Ishikawa (cell line): ENCODE data around the gene PDE4D.

Experiments
- CEBPB ChIP-seq: IDR thresholded peaks from 2 replicates; pipeline ENCODE4 v1.6.1; 2012
- CREB1 ChIP-seq: IDR thresholded peaks from 2 replicates; pipeline ENCODE4 v1.6.1; 2012; ENCODE audit warnings: low read depth
- EGR1 ChIP-seq: IDR thresholded peaks from 2 replicates; pipeline ENCODE4 v1.6.1; 2012
- EP300 ChIP-seq: IDR thresholded peaks from 2 replicates; pipeline ENCODE4 v1.6.1; 2012; ENCODE audit warnings: borderline replicate concordance
- FOXM1 ChIP-seq: IDR thresholded peaks from 2 replicates; pipeline ENCODE4 v1.6.1; 2012; ENCODE audit warnings: low read depth, borderline replicate concordance
- MAX ChIP-seq: IDR thresholded peaks from 2 replicates; pipeline ENCODE4 v1.6.1; 2012
- NFIC ChIP-seq: IDR thresholded peaks from 2 replicates; pipeline ENCODE4 v1.6.1; 2012
- RAD21 ChIP-seq: IDR thresholded peaks from 2 replicates; pipeline ENCODE4 v1.6.1; 2012; ENCODE audit warnings: low read depth
- REST ChIP-seq: IDR thresholded peaks from 2 replicates; pipeline ENCODE4 v1.6.1; 2012; ENCODE audit warnings: low read depth, mild to moderate bottlenecking
- TAF1 ChIP-seq: IDR thresholded peaks from 2 replicates; pipeline ENCODE4 v1.6.1; 2012; ENCODE audit warnings: low read depth, mild to moderate bottlenecking
- TCF12 ChIP-seq: IDR thresholded peaks from 2 replicates; pipeline ENCODE4 v1.6.1; 2012; ENCODE audit warnings: low read depth
- TEAD4 ChIP-seq: IDR thresholded peaks from 2 replicates; pipeline ENCODE4 v1.6.1; 2012
- USF1 ChIP-seq: IDR thresholded peaks from 2 replicates; pipeline ENCODE4 v1.6.1; 2012
- YY1 ChIP-seq: IDR thresholded peaks from 2 replicates; pipeline ENCODE4 v1.6.1; 2012; ENCODE audit warnings: low read depth
- ZBTB7A ChIP-seq: IDR thresholded peaks from 2 replicates; pipeline ENCODE4 v1.6.1; 2012; ENCODE audit warnings: low read depth

Gene PDE4D

GRCh38 chr5:59333416-59333815 is 560.1 kb downstream of the PDE4D start:
- TF ChIP-seq YY1 (no peak), CEBPB (no peak), FOXM1 (no peak), REST (no peak), EGR1 (no peak), EP300 (no peak), NFIC (no peak), ZBTB7A (no peak), TEAD4 (no peak), TCF12 (no peak), CREB1 (no peak), USF1 (no peak), RAD21 (no peak), MAX (no peak), TAF1 (no peak)

- TF ChIP-seq FOXM1 (no peak), EGR1 (no peak), TCF12 (no peak), ZBTB7A (no peak), USF1 (no peak), CEBPB (no peak), RAD21 (no peak), TAF1 (no peak), CREB1 (no peak), YY1 (no peak), EP300 (no peak), NFIC (no peak), MAX (no peak), REST (no peak), TEAD4 (no peak)
These were observed 561.1 kb downstream of the PDE4D start for GRCh38 chr5:59332236-59332973.

GRCh38 chr5:59330680-59331079 is 562.8 kb downstream of the PDE4D start:
- TF ChIP-seq TEAD4 (no peak), USF1 (no peak), NFIC (no peak), TCF12 (no peak), EP300 (no peak), EGR1 (no peak), FOXM1 (no peak), TAF1 (no peak), ZBTB7A (no peak), YY1 (no peak), MAX (no peak)

GRCh38 chr5:59328709-59329296 is 564.7 kb downstream of the PDE4D start:
- TF ChIP-seq EP300 (no peak), NFIC (peak; percentile 39; the same call in 1 of the 2 replicates)

GRCh38 chr5:59327191-59327980 is 566.1 kb downstream of the PDE4D start:
- TF ChIP-seq EGR1 = no peak
- TF ChIP-seq YY1 = no peak
- TF ChIP-seq TEAD4 = no peak
- no peak for TF ChIP-seq REST
- TF ChIP-seq FOXM1 = no peak
- no peak for TF ChIP-seq USF1
- no peak for TF ChIP-seq CREB1
- no peak for TF ChIP-seq NFIC
- TF ChIP-seq ZBTB7A = no peak
- TF ChIP-seq EP300 = no peak
- no peak for TF ChIP-seq MAX
- no peak for TF ChIP-seq TCF12
- no peak for TF ChIP-seq TAF1
- no peak for TF ChIP-seq RAD21
- TF ChIP-seq CEBPB = no peak
